ENCODE measurements around the gene CPNE5.

- TF ChIP-seq, protein P1, sequence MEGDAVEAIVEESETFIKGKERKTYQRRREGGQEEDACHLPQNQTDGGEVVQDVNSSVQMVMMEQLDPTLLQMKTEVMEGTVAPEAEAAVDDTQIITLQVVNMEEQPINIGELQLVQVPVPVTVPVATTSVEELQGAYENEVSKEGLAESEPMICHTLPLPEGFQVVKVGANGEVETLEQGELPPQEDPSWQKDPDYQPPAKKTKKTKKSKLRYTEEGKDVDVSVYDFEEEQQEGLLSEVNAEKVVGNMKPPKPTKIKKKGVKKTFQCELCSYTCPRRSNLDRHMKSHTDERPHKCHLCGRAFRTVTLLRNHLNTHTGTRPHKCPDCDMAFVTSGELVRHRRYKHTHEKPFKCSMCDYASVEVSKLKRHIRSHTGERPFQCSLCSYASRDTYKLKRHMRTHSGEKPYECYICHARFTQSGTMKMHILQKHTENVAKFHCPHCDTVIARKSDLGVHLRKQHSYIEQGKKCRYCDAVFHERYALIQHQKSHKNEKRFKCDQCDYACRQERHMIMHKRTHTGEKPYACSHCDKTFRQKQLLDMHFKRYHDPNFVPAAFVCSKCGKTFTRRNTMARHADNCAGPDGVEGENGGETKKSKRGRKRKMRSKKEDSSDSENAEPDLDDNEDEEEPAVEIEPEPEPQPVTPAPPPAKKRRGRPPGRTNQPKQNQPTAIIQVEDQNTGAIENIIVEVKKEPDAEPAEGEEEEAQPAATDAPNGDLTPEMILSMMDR (conservative IDR thresholded peaks at IDR 0.05; ENCODE audit: low read depth, low read length), result no peak
- TF ChIP-seq MAZ (IDR thresholded peaks at IDR 0.05; ENCODE audit: borderline replicate concordance, low read depth, low read length) (no peak), FOS (IDR thresholded peaks at IDR 0.05; ENCODE audit: low read depth, low read length) (no peak), RAD21 (IDR thresholded peaks at IDR 0.05; ENCODE audit: low read length) (no peak)
These were observed 57.6 kb downstream of the CPNE5 start for GRCh38 chr6:36781669-36782068.
